OCI-LY1 (cell line): ENCODE measurements around the gene POLE3.
A peak's percentile ranks its signal among the peaks of the same experiment; 100 is the strongest.

ENCODE experiments used
- H2AFZ ChIP-seq: fragments of 200-600 bp; sonication (generic), shearing (Covaris generic); 2 replicates; pipeline ENCODE4 v1.6.0; 2014; ENCODE audit warnings: antibody characterized with exemption, mild to moderate bottlenecking, low read length
- H3F3A ChIP-seq: fragments of 200-600 bp; sonication (generic), shearing (Covaris generic); 2 replicates; pipeline ENCODE4 v1.6.0; 2014; ENCODE audit warnings: mild to moderate bottlenecking, antibody characterized with exemption, low read length, moderate library complexity; ENCODE audit not compliant: insufficient read depth
- H3K27ac ChIP-seq: fragments of 200-600 bp; sonication (generic); 2 replicates; pipeline ENCODE4 v1.5.1; 2014; ENCODE audit warnings: low read length, mixed run types, mild to moderate bottlenecking, low read depth; ENCODE audit not compliant: poor library complexity, severe bottlenecking
- H3K27me3 ChIP-seq: fragments of 200-600 bp; sonication (generic); 2 replicates; pipeline ENCODE4 v1.6.0; 2014; ENCODE audit warnings: antibody characterized with exemption, mild to moderate bottlenecking, low read length, moderate library complexity; ENCODE audit not compliant: insufficient read depth
- H3K36me3 ChIP-seq: fragments of 200-600 bp; sonication (generic); 2 replicates; pipeline ENCODE4 v1.6.1; 2014; ENCODE audit warnings: mild to moderate bottlenecking, antibody characterized with exemption, low read length, moderate library complexity, mixed read lengths; ENCODE audit not compliant: insufficient read depth
- H3K4me1 ChIP-seq: fragments of 200-600 bp; sonication (generic); 2 replicates; pipeline ENCODE4 v1.5.1; 2014; ENCODE audit warnings: mild to moderate bottlenecking, low read length, moderate library complexity; ENCODE audit not compliant: insufficient read depth, severe bottlenecking
- H3K4me2 ChIP-seq: fragments of 200-600 bp; sonication (generic), shearing (Covaris generic); 2 replicates; pipeline ENCODE4 v1.6.1; 2014; ENCODE audit warnings: low read length
- H3K4me3 ChIP-seq: fragments of 200-600 bp; sonication (generic); 2 replicates; pipeline ENCODE4 v1.5.1; 2014; ENCODE audit warnings: low read length, low read depth, mild to moderate bottlenecking, mixed read lengths; ENCODE audit not compliant: poor library complexity, severe bottlenecking
- H3K79me2 ChIP-seq: fragments of 200-600 bp; shearing (Covaris generic); 2 replicates; pipeline ENCODE4 v1.6.1; 2016; ENCODE audit warnings: mixed run types, low read length, mixed read lengths; ENCODE audit not compliant: insufficient read depth
- H3K9ac ChIP-seq: fragments of 200-600 bp; sonication (generic), shearing (Covaris generic); 2 replicates; pipeline ENCODE4 v1.6.1; 2014; ENCODE audit warnings: mild to moderate bottlenecking, low read length, mixed read lengths
- H3K9me2 ChIP-seq: fragments of 200-600 bp; sonication (generic), shearing (Covaris generic); 2 replicates; pipeline ENCODE4 v1.6.1; 2014; ENCODE audit warnings: low read depth, mild to moderate bottlenecking, low read length, mixed read lengths
- H3K9me3 ChIP-seq: fragments of 200-600 bp; shearing (Covaris generic); 2 replicates; pipeline ENCODE4 v1.6.1; 2014; ENCODE audit warnings: low read length, mixed read lengths
- H4K20me1 ChIP-seq: fragments of 200-600 bp; sonication (generic), shearing (Covaris generic); 2 replicates; pipeline ENCODE4 v1.6.0; 2016; ENCODE audit warnings: mild to moderate bottlenecking, low read length; ENCODE audit not compliant: insufficient read depth
- CTCF ChIP-seq: fragments of 200-600 bp; sonication (generic), shearing (Covaris generic); IDR thresholded peaks from 2 replicates; pipeline ENCODE4 v1.5.1; 2017; ENCODE audit warnings: mild to moderate bottlenecking, antibody characterized with exemption, low read length, moderate library complexity, mixed read lengths
- EZH2 ChIP-seq: fragments of 200-600 bp; sonication (generic), shearing (Covaris generic); IDR thresholded peaks from 2 replicates; pipeline ENCODE4 v1.8.0; 2017; ENCODE audit warnings: borderline replicate concordance, mixed run types, mild to moderate bottlenecking, antibody characterized with exemption, low read length, moderate library complexity, mixed read lengths

The POLE3 gene

GRCh38 chr9:113401027-113401792 lies 9.3 kb downstream of the POLE3 start, which contains the start of gene ALAD:
Gene ALAD (minus strand): TSS chr9:113401284. CDS start chr9:113393559, 7,725 bp downstream.
- peaks cover 29% of the 10 kb centered on the region for H3K4me1 ChIP-seq
- no peak within 1 kb of the TSS for H3K27ac ChIP-seq
- peak within 1 kb of the TSS; percentile 73 for H3K9ac ChIP-seq

GRCh38 chr9:113399646-113400200 lies 10.8 kb downstream of the POLE3 start:
- peak overlapping the region; percentile 68 for H3K4me2 ChIP-seq
- H3K9me2 ChIP-seq: no peaks in the 10 kb centered on the region
- no peaks in the 10 kb centered on the region for H3K27me3 ChIP-seq
- no peaks in the 10 kb centered on the region for H4K20me1 ChIP-seq
- no peaks in the 10 kb centered on the region for H3K79me2 ChIP-seq
- peaks cover 29% of the 10 kb centered on the region for H3K4me1 ChIP-seq
- TF ChIP-seq EZH2 (no peak), CTCF (no peak)
- no peaks in the 10 kb centered on the region for H3K9me3 ChIP-seq
- H3K9ac ChIP-seq: peak overlapping the region; percentile 73
- H2AFZ ChIP-seq: no peak overlapping the region
- no peak overlapping the region for H3K27ac ChIP-seq
- H3F3A ChIP-seq: no peaks in the 10 kb centered on the region
- H3K4me3 ChIP-seq: peak overlapping the region; percentile 79
- H3K36me3 ChIP-seq: no peaks in the 10 kb centered on the region

More at GRCh38 chr9:113401027-113401792, 9.3 kb downstream of the POLE3 start, which contains the start of gene ALAD:
- no peaks in the 10 kb centered on the region for H3K27me3 ChIP-seq
- TF ChIP-seq CTCF (peak; percentile 89), EZH2 (no peak)
- no peaks in the 10 kb centered on the region for H4K20me1 ChIP-seq
- H3F3A ChIP-seq: no peaks in the 10 kb centered on the region
- peak within 1 kb of the TSS; percentile 68 for H3K4me2 ChIP-seq
- peak within 1 kb of the TSS; percentile 79 for H3K4me3 ChIP-seq
- H3K79me2 ChIP-seq: no peaks in the 10 kb centered on the region
- peak within 1 kb of the TSS; percentile 98 for H2AFZ ChIP-seq
- H3K36me3 ChIP-seq: no peaks in the 10 kb centered on the region
- H3K9me2 ChIP-seq: no peaks in the 10 kb centered on the region
- H3K9me3 ChIP-seq: no peaks in the 10 kb centered on the region

- H3K9me2 ChIP-seq: no peaks in the 10 kb centered on the region
These were observed 11.7 kb downstream of the POLE3 start for GRCh38 chr9:113398796-113399195.

More at GRCh38 chr9:113398796-113399195, 11.7 kb downstream of the POLE3 start:
- peaks cover 29% of the 10 kb centered on the region for H3K4me1 ChIP-seq
- no peaks in the 10 kb centered on the region for H3K79me2 ChIP-seq
- H3K27me3 ChIP-seq: no peaks in the 10 kb centered on the region
- H3K4me2 ChIP-seq: no peak overlapping the region
- H3K36me3 ChIP-seq: no peaks in the 10 kb centered on the region
- no peaks in the 10 kb centered on the region for H4K20me1 ChIP-seq
- no peak overlapping the region for H3K9ac ChIP-seq
- no peaks in the 10 kb centered on the region for H3K9me3 ChIP-seq
- no peak overlapping the region for H2AFZ ChIP-seq
- no peaks in the 10 kb centered on the region for H3F3A ChIP-seq
- TF ChIP-seq CTCF: no peak
- TF ChIP-seq EZH2: no peak
- H3K4me3 ChIP-seq: no peak overlapping the region
- no peak overlapping the region for H3K27ac ChIP-seq
